GM21576 (cell line): Measurements from ENCODE around the gene MPP2.
"Not testable (repeated sequence)": the region's sequence is repeated elsewhere in the genome, so short reads cannot be mapped to it uniquely, and the experiment has no call there.

Experiments used
- ATAC-seq: cut with Tn5 transposase; IDR thresholded peaks from one replicate; pipeline ENCODE4 v1.9.1; 2021; ENCODE audit warnings: mild to moderate bottlenecking, moderate library complexity; ENCODE audit not compliant: unreplicated experiment

Gene MPP2

DNA sequence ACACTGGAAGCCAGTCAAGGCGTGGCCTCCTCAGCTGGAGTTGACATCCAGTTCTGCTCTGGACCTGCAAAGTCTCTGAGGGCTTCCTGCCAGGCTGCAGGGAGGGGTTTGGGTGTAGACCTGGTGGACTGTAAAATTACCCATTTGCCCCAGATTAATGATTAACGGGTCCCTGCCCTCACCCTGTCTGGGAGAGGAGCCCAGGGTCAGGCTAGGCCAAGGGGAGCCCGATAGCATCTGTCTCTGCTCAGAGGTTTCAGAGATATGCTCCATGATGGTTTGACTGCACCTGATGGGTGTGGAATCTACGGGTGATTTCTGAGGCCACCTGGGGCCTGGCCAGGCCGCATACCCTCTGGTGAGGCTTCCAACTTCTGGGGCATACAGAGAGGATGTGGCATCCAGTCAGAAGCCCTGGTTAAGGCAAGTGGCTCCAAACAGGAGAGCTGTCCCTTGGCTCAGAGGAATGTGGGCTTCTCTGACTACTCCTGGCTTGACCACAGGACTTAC, 23.8 kb upstream of the MPP2 start:
- no peak for ATAC-seq

DNA sequence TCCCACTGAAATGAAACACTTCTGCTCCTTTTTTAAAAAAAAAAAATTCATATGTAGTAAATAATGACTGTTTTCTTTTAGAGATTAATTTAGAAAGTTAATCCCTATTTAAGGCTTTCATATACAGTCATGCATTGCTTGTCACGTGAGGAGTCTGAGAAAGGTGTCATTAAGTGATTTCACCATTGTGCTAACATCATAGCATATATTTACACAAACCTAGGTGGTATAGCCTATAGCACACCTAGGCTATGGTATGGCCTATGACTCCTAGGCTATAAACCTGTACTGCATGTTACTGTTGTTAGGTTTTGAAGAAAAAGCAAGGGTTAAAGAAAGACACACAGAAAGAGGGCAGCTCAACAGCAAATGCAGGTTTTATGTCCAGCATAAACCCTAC, 21.3 kb upstream of the MPP2 start:
- ATAC-seq, result no peak

DNA sequence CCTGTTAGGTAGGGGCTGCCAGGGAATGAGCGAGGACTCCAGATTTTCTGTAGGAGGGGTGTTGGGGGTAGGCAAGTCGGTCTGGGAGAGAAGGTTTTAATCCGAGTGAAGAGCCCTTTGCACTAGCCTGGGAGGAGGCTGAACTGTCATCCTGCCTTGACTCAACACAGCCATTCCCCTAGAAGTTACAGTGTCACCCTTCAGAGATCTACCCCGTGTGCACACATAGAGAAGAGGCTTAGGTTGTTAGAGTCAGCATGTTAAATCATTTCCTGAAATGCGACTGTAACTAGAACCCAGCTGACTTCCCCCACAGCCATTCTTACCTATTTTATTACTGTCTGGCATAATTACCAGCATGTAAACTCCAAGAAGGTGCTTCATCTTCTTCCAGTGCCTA, 20.6 kb upstream of the MPP2 start:
- not testable (repeated sequence) for ATAC-seq

DNA sequence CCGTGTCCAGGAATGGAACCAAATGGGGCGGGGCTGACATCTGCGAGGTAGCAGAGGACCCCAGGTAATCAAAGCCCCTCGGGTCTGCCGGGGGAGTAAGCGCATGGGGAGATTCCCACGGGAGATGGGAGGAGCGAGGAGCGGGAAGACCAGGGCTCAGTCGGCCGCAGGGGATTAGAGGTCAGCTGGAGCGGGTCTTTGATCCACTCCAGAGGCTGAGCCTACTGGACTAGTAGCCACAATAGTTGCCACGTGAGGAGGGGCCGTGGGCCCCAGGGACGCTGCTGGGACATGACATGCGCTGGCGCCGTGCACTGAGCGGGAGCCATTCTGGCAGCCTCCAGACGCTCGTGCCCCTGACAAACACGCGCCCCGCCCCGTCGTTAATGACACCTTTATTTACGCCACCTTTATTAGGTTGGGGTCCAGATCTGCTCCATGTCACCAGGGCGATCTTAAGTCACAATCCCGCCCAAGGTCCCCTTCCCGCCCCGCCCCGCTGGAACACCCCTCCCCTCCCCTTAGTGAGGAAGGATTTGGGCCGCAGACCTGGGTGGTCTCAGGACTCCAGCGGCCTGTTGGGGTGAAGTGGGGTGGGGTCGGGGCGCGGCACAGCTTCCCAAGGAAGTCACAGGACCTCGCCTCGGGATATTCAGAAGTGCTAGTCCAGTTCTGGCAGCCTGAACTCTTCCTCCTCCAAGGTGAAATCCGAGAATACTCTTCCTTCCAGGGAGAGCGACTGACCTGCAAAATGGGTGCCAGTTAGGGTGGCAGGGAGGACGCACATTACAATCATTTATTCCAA, 19.9 kb upstream of the MPP2 start:
- ATAC-seq, result no peak

DNA sequence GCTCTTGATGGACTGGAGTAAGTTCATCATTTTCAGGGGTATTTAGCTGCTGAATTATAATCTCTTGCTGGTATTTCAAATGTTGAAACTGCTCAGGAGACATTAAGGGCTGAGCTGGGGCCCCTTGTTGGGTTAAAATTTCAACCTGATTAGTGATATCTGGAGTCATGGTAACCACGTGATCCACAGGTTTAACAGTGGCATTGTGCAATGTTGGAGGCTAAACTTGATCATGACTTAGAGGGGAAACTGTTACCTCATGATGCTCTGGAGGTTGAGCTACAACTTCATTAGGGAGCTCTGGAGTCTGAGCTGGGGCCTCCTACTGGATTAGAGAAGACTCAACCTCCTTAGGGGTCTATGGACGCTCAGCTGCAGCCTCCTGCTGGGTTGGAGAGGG, 17.2 kb upstream of the MPP2 start:
- no peak for ATAC-seq

DNA sequence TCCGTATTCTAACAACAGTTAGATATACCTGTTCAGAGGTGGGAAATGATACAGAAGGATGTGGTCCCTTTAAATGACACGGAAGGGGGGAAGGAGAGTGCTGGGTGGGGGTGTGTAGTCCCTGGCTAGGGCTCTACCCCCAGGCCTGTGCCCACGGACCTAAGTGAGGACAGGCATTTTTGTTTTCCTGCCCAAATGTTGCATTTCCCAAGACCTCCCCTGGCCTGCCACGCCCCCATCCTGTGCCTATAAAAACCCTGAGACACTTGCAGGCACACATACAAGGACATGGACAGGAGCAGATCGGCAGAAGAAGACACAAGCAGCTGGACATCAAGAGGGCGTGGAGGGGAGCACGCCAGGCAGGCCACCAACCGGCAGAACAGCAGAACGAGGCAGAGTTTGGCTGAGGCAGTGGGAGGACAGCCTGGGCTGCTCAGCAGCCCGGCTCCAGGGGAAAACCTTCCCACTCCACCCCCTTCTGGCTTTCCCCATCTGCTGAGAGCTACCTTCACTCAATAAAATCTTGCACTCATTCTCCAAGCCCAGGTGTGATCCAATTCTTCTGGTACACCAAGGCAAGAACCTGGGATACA, 13.3 kb upstream of the MPP2 start:
- no peak for ATAC-seq

DNA sequence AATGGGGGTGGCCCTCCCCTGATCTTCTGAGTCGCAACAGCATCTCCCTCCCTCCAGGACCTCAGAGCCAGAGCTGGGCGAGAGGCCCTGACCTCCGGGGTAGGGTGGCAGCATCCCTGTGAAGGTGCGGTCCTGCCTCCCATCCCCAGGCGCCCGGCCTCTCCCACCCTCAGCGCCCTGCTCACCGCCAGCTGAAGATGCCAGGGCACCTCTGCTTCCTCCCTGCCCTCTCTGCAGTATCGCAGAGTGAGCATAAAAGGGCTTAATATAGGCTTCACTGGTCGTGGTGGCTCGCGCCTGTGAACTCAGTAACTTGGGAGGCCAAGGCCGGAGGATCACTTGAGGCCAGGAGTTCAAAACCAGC, 10.7 kb upstream of the MPP2 start:
- ATAC-seq, result no peak

DNA sequence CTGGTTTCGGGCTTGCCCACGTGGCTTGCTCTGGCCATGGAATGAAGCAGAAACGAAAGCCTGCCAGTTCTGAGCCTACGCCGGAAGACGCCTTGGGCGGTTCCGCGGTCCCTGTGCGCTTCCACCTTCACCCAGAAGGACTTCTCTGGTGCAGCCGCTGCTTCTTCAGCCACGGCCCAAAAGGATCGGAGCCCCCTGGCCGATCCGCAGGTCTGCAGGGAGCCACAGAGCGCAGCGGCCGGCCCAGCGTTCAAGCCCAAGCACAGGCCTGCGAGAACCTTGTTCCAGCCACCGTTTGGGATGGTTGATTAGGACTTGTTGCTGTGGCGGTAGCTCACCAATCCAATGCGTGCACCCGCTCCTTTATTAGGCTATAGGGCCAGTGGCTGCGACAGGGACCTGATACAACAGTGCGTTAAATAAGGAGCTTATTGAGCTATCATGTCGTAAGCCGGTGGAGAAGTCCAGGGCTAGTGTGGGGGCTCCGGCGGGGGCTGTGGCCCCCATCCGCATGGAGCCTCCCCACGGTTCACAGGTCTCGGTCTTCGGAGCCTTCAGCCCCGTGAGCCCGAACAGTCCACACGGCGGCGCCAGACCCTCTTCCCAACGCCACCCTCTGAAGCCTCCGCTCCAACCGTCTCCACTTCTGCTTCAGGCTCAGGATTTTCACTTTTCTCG, 10.2 kb upstream of the MPP2 start:
- ATAC-seq, result no peak

DNA sequence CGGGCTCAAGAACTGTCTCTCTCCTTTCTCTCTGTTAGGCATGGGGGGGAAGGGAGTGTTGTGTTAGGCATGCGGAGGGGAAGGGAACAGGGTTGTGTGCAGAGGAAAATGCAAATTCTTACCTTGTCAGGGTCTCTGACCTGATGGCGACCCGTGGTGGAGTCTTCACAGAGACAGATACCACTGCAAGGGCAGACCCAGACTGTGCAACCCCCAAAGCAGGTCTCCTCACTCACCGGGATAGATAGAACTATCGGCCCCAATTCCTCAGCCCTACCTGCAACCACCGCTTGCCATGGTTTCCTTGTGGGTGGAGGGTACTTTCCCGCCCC, 9.6 kb upstream of the MPP2 start:
- ATAC-seq, result no peak

DNA sequence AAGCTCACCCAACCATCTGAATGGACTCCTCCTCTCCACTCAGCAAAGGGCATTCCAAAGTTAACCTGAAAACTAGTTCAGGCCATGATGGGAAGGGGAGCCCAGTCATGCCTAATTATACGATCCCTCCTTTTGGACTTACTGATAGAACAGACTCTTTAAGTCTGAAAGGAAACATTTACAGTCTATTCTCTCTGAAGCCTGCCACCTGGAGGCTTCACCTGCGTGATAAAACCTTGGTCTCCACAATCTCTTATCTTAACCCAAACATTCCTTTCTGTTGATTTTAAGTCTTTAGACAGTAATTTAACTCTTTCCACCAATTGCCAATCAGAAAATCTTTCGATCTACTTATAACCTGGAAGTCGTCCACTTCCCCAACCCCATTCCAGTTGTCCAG, 9.0 kb upstream of the MPP2 start:
- ATAC-seq, result no peak

DNA sequence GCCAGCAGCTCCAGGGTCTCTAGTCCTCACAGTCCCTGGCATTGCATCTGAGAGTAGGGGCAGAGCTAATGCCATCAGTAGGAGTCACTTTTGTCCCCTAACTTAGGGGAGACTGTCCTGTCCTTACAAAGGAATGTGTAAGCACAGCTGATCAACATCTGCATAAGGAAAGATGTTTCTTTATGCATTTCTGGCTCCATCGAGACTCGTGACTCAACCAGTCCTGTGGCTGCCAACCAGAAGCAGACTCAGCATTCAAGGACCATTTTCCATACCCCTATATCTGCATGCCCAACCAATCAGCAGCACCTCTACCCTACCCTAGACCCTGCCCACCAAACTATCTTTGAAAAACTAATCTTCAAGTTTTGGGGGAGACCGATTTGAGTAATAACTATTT, 8.2 kb upstream of the MPP2 start:
- no peak for ATAC-seq

DNA sequence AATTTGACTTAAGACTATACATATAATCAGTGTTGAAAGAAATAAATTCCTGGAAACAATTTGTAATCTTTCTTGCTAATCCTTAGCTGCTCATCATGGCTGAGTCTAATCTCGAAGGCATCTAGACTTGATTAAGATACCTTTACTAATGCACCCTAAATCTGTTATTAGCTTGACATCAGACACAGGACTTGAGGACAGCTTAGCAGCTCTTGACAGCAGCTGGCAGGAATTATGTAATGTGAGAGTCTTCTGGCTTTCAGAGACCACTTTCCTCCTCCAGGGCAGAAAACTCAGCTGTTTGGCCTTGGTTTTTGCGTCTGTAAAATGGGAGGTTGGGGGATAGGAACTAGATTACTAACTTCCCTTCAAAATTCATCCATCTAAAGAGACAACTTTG, 7.1 kb upstream of the MPP2 start:
- ATAC-seq, result no peak

DNA sequence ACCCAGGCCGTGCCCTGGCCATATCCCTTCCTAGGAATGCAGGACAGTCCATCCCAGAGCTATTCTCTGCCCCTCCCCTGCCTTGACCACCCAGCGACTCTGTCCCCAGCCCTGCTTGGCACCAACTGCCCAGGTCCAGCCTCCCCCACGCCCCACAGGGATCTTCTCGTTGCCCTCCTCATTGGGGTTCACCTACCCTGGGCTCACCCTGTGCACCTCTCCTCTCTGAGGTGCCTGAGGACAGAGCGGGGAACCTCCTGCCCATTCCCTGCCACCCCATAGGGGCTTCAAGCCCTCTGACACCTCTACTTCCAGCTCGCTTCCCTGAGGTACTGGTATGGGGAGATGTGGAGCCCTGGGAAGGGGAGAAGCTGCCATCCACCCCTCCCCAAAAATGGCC, 6.2 kb upstream of the MPP2 start:
- ATAC-seq, result no peak

DNA sequence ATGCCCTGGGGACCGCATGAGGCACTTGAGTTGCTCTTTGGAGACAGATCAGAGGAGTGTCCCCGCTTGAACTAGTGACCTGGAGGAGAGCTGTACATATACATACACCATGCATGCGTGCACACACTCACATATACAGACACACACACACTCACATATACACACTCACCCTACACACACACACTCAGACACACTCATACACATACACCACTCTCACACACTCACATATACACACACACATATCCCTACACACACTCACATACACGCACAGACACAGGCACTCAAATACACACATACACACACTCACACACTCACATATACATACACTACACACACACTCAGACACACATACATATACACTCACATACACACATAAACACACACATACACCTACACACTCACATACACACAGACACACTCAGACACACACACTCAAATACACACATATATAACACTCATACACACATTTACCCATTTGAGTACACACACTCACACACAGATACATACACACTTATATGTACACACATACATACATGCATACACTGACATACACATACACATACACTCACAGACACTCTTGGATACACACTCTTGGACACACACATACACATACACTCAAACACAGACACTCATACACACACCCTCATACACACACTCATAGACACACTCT, 5.4 kb upstream of the MPP2 start:
- ATAC-seq, result no peak

DNA sequence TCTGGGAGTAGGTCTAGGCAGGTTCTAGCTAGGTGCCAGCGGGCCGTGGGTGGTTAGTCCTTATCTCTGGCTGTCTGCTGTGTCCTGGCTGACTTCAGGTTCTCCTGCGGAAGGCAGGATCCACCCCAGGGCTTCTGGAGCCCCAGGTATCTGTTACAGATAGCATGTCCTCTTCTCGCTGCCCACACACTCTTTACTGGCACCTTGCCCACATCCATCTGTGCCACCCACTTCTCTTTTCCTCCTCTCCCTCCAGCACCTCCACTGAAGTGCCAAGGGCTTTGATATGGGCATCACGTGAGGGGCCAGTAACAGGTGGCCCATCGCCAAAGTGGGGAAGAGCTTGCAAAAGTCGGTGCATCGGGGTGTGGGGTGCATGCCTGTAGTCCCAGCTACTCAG, 4.6 kb upstream of the MPP2 start:
- no peak for ATAC-seq

DNA sequence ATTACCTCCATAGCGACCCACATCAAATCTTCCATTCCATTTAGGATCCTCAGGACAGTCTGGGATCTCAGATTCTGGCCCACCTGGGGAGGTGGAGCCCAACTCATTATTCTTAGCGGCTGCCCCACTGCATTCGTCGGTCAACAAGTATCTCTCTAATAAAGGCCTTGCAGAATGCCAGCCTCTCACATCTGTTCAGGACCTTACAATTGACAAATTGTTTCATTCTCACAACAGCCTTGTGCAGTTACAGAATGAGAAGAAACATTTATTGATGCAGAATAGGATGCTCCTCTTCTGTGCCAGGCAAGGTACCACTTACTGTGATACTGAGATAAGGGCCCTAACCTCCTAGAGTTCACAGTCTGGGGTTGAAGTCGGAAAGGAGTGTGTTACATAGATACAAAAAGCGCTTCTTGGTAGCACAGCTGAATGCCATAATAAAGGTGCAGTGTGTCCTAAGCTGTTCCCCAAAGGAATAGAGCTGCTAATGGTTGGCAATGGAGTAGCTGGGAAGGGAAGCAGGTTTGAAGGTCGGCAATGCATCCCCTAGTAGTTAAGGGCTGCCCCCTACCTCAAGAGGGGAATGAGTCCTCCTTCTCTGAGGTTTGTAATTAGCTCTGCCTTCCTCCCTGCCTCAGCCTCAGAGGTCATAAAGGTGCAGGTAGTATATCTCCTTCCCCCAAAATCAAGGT, 2.3 kb upstream of the MPP2 start:
- no peak for ATAC-seq

DNA sequence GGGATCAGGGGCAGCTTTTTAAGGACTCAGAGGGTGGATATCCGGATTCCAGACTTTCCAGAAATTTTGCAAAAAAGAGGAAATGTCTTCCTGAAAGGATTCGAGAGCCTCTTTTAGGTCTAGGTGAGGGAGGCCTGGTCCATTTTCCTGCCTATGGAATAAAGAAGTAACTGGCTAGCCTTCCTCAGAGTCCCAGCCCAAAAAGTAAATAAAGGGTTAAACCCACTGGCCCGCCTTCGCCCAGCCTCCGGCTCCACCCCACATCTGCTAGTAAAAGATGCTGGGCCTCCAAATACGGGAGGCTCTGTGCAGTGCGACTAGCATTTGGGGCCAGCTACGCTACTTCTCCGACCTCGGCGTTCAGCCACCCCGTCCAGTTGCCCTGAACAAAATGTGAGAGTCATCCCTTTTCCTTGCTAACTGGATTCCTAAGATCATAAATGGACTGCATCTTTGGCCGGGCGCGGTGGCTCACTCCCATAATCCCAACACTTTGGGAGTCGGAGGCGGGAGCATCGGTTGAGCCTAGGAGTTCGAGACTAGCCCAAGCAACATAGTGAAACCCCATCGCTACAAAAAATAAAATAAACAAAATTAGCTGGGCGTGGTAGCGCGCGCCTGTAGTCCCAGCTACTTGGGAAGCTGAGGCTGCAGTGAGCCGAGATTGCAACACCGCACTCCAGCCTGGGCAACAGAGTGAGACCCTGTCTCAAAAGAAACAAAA, 824 bp upstream of the MPP2 start:
- ATAC-seq, result no peak

DNA sequence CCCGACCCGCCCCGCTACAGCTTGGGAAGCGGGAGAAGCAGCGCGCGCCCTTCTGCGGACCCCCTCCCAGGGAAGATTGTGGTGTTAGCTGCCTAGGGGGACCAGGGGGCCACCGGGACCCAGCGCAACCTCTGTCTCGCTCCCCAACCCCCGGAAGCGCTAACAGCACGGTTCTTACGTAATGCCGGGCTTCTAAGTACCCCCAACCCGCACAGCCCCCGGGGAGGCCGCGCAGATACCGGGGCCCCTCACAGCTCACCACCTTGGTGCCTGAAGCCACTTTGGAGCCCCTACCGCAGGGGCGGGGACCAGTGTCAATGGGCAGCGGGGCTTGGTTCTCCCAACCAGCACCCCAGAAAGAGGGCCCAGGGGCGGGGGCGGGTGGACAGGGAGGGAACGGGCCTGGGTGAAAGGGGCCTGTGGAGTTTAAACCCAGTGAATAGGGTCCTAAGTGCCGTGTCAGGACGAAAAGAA, 348 bp downstream of the MPP2 start:
- ATAC-seq, result no peak

DNA sequence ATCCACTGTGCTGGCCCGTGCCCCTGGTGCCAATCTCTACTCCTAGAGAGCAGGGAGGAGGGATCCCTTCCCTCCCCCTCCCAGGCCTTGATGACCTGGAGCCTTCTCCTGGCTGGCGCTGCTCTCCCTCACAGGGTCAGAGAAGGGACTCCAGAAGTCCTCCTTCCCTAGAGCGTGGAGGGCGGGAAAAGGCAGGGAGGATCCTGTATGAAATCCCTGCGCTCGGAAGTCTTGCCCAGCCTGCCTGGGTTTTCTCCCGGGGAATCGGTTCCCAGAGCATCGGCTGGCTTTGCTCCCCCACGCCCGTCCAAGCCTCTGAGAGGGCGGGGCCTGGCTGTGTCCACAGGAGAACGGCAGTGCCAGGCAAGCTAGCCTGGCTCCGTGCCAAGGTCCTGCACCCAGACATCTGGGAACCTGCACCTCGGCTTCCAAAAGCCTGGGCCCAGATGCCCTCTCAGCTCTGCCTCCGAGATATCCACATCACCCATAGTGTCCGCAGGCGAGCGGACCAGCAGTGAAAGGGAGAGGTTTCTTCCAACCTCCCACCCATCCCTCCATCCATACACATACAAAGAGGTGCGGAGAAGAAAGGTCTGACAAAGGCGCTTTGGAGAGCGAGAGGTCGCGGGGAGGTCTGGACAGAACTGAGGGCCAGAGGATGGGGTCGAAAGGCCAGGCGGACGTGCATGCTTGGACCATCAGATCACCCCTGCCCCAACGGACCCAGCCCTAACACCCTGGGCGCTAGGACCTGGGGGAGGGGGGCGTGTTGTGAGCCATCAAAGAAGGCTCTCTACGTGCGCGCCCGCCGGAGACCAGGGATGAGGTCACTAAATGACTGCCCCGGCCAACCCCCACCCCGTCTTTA, 1.1 kb downstream of the MPP2 start:
- ATAC-seq, result no peak
